AG09319 (cell line): Measurements from ENCODE around the gene HLA-DQB1.
"Not testable (repeated sequence)": the region's sequence is repeated elsewhere in the genome, so short reads cannot be mapped to it uniquely, and the experiment has no call there.

Experiments used
- DNase-seq: peaks from one replicate; pipeline ENCODE4 v3.0.0-alpha.2; 2010; ENCODE audit warnings: low read depth; ENCODE audit errors: extremely low read depth
- TF ChIP-seq, protein P1 (sequence below): IDR thresholded peaks from 2 replicates; pipeline ENCODE4 v1.5.1; 2011; ENCODE audit warnings: low read depth, mild to moderate bottlenecking, inconsistent platforms, low read length, moderate library complexity

HLA-DQB1 gene

DNA sequence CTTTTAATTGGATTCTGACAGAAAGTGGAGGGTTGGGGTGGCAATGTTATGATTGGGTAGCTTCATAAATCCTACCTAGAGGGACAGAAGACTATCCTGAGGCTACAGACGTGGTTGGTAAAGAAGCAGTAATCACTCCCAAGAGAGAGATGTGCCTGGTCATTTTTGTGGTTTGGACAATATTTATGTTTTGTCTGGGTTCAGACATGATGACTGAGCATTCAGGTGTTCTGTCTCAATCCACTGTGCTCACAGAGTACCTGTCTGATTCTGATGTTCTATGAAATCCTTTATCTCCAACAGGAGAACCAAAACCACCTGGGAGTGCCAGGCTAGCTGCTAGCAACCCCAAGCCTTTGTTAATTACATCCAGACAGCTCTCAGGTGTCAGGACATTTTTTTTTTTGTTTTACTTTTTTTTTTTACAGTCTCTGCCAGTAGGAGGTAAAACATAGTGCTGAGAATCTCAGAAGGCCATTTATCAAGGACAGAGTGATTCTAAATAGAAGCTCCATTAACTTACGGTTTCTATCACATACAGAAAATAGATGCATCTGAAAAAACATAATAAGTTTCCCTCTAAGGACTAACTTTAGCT is 30.8 kb downstream of the HLA-DQB1 start:
- TF ChIP-seq, protein P1, sequence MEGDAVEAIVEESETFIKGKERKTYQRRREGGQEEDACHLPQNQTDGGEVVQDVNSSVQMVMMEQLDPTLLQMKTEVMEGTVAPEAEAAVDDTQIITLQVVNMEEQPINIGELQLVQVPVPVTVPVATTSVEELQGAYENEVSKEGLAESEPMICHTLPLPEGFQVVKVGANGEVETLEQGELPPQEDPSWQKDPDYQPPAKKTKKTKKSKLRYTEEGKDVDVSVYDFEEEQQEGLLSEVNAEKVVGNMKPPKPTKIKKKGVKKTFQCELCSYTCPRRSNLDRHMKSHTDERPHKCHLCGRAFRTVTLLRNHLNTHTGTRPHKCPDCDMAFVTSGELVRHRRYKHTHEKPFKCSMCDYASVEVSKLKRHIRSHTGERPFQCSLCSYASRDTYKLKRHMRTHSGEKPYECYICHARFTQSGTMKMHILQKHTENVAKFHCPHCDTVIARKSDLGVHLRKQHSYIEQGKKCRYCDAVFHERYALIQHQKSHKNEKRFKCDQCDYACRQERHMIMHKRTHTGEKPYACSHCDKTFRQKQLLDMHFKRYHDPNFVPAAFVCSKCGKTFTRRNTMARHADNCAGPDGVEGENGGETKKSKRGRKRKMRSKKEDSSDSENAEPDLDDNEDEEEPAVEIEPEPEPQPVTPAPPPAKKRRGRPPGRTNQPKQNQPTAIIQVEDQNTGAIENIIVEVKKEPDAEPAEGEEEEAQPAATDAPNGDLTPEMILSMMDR = no peak
- DNase-seq = no peak

DNA sequence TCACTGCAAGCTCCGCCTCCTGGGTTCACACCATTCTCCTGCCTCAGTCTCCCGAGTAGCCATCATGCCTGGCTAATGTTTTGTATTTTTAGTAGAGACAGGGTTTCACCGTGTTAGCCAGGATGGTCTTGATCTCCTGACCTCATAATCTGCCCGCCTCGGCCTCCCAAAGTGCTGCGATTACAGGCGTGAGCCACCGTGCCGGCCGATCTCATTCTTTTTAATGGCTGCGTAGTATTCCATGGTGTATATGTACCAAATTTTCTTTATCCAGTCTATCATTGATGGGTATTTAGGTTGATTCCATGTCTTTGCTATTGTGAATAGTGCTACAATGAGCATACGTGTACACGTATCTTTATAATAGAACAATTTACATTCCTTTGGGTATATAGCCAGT is 36.7 kb downstream of the HLA-DQB1 start:
- not testable (repeated sequence) for DNase-seq

DNA sequence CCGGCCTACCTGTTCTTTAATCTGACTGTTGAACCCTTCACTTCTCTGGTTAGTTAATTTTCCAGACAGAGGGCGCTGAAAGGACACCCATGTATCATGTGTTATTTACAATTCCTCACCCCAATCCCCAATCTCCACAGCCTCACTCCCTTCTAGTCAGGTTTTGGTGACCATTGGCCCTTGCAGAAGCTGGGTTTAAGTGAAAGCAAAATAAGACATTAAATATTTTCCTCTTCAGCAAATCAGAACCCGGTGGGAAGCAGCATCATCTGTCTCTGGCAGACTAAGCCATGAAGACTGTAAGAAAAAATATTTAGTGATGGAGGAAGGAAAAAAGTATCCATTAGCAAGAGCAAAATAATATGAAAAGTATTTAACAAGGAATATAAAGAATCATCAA is 38.6 kb downstream of the HLA-DQB1 start:
- TF ChIP-seq, protein P1 = no peak
- no peak for DNase-seq

DNA sequence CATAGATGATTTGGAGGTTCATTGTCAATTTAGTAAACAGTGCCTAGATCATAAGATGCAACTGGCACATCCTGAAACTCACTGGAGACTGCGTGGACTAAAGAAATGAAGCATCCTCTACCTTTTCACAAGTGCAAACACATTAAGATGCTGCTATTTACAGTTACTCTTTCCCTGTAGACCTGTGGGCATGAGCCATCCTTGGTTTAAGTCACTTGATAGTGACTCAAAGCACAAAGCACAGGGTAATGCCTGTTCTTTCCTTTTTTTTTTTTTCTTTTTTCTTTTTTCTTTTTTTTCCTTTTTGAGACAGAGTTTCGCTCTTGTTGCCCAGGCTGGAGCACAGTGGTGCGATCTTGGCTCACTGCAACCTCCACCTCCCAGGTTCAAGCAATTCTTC is 39.2 kb downstream of the HLA-DQB1 start:
- TF ChIP-seq, protein P1 = no peak
- no peak for DNase-seq

DNA sequence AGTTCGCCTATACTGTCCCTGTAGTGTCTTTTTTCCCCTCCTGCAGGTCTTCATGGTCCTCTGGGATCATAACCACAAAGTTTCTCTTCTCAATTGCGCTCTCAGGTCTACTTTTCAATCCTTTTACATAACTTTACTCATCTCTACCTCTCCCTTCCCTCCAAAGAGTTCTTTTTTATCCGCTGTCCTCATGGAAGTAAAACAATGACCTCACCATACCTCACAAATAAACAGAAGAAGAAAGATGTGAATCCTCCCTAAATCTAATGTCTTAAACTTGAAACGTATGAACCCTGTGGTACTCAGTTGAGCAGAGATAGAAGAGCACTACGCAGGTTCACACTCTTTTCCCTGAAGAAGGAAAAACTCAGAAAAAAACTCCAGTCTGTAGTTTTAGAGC is 41.3 kb downstream of the HLA-DQB1 start:
- no peak for DNase-seq
- TF ChIP-seq, protein P1 = no peak

DNA sequence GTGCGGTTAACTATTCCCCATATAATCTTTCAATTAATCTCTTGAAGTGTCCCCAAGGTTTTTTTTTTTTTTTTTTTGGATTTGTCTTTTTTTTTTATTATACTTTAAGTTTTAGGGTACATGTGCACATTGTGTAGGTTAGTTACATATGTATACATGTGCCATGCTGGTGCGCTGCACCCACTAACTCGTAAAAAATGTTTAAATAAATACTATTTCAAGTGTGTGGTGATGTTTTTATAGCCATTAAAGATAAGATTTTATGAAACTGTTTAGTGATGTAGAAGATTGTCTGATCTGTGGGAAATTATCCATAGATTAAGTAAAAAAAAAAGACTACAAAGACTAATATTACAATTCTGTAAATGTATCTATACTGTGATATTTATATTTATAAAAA is 41.9 kb downstream of the HLA-DQB1 start:
- no peak for DNase-seq
- TF ChIP-seq, protein P1 = no peak

DNA sequence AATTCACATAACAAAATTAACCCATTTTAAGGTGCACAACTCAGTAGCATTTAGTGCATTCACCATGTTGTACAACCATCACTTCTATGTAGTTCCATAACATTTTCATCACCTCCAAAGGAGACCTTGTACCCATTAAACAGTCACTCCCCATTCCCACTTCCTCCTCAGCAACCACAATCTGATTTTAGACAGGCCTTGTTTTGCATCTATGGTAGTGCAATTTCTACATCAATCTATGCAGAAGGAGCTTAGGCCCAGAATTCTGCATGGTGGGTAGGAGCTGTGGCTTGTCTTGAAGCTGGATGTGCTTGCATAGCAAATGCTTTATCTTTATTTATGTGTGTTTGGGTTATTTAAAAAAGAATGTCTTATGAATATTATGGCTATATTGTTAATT is 42.8 kb downstream of the HLA-DQB1 start:
- TF ChIP-seq, protein P1 = no peak
- DNase-seq = no peak
